Dedifferentiated amniotic fluid mesenchymal stem cell (primary cell): ENCODE data around the gene NFIA.

Source experiments
- DNase-seq: peaks from one replicate; pipeline ENCODE4 v3.0.0-alpha.2; 2016; ENCODE audit errors: extremely low spot score

The NFIA gene

GRCh38 chr1:61332796-61333195 is 250.4 kb downstream of the NFIA start:
- DNase-seq: no peak

- no peak for DNase-seq
These were observed 252.6 kb downstream of the NFIA start for GRCh38 chr1:61334718-61335589.

- no peak for DNase-seq
These were observed 254.7 kb downstream of the NFIA start for GRCh38 chr1:61337037-61337436.

- no peak for DNase-seq
These were observed 255.1 kb downstream of the NFIA start for GRCh38 chr1:61337441-61337951.

GRCh38 chr1:61337981-61338848 is 255.9 kb downstream of the NFIA start:
- peak; percentile 93 for DNase-seq

GRCh38 chr1:61338899-61339298 is 256.5 kb downstream of the NFIA start:
- no peak for DNase-seq

GRCh38 chr1:61341426-61341825 is 259.1 kb downstream of the NFIA start:
- no peak for DNase-seq

- DNase-seq: no peak
These were observed 261.5 kb downstream of the NFIA start for GRCh38 chr1:61343734-61344420.

- no peak for DNase-seq
These were observed 262.3 kb downstream of the NFIA start for GRCh38 chr1:61344696-61345095.

GRCh38 chr1:61348025-61348665 is 265.8 kb downstream of the NFIA start:
- no peak for DNase-seq

GRCh38 chr1:61352845-61353435 is 270.6 kb downstream of the NFIA start:
- no peak for DNase-seq

- DNase-seq: no peak
These were observed 271.5 kb downstream of the NFIA start for GRCh38 chr1:61353797-61354406.

GRCh38 chr1:61356016-61356415 is 273.7 kb downstream of the NFIA start:
- DNase-seq: no peak

- no peak for DNase-seq
These were observed 274.6 kb downstream of the NFIA start for GRCh38 chr1:61356995-61357394.

GRCh38 chr1:61357539-61357938 is 275.2 kb downstream of the NFIA start:
- no peak for DNase-seq

- no peak for DNase-seq
These were observed 276.6 kb downstream of the NFIA start for GRCh38 chr1:61358770-61359455.

GRCh38 chr1:61361931-61362330 is 279.6 kb downstream of the NFIA start:
- no peak for DNase-seq

GRCh38 chr1:61362351-61362750 is 280.0 kb downstream of the NFIA start:
- no peak for DNase-seq

GRCh38 chr1:61368366-61368765 is 286.0 kb downstream of the NFIA start:
- no peak for DNase-seq

GRCh38 chr1:61368876-61369275 is 286.5 kb downstream of the NFIA start:
- DNase-seq: no peak
